ENCODE results near the gene GDPD1.

DNA sequence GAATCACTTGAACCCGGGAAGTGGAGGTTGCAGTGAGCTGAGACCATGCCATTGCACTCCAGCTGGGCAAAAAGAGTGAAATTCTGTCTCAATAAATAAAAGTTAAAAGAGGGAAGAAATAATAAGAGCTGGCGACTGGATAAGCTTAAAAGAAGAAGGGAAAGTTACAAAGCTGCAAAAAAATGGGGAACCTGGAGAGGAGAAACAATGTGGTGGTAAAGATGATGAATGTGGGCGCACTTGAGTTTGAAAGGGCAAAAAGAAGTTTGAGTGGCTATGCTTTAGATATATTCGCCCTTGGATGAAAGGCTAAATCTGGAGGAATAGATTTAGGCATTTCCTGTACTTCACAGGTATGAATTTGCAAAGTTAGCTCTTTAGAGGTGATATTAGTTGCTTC is 58.1 kb downstream of the GDPD1 start:
- TF ChIP-seq, protein P1, sequence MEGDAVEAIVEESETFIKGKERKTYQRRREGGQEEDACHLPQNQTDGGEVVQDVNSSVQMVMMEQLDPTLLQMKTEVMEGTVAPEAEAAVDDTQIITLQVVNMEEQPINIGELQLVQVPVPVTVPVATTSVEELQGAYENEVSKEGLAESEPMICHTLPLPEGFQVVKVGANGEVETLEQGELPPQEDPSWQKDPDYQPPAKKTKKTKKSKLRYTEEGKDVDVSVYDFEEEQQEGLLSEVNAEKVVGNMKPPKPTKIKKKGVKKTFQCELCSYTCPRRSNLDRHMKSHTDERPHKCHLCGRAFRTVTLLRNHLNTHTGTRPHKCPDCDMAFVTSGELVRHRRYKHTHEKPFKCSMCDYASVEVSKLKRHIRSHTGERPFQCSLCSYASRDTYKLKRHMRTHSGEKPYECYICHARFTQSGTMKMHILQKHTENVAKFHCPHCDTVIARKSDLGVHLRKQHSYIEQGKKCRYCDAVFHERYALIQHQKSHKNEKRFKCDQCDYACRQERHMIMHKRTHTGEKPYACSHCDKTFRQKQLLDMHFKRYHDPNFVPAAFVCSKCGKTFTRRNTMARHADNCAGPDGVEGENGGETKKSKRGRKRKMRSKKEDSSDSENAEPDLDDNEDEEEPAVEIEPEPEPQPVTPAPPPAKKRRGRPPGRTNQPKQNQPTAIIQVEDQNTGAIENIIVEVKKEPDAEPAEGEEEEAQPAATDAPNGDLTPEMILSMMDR (IDR thresholded peaks at IDR 0.05; ENCODE audit: low read depth, low read length) = no peak
- TF ChIP-seq EZH2phosphoT487 (IDR thresholded peaks at IDR 0.05; ENCODE audit: low read depth) = no peak

Measured in OCI-LY3 (cell line).